Measurements from ENCODE around the gene ZFHX2.

The ZFHX2 gene

DNA sequence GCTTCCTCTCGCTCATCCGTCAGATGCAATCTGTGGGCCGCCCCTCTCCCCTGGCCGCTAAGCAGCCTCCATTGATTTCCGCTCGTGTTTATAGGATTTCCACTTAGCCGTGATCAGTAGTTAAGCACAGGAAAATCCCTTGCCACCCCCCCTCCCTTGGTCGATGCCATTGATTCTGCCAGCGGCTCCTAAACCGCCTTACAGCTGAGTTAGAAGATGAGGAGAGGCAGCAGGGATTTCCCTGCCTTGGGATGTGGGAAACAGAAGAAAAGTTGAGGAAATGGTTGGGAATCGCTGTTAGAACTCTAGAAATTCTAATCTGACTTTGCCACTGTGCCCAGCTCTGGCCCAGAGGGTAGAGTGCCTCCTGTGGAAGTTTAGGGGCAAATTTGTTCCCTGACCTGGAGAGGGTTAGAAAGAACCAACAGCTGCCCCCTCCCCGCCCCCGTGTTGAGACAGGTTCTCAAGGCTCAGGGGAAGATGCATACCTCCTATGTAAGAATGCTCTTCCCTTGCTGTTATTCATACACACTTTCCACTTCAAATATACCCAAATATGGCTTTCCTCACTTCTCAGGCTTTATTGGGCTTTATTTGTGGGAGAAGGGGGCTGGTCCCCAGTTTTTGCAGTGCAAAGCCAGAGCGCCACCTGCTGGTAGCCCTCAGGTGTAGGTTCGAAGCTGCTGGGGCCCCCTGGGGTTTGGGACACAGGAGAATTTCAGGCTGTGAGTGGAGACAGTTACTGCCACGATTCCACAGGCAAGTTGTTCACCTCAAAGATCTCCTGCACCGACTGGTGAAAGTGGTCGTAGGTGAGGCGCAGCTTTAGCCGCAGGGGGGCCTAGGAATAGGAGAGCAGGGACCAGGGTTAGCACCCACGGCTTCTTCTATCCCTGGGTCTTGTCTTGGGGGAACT lies 7.7 kb upstream of the ZFHX2 start:
- peak; percentile 5 for DNase-seq

DNA sequence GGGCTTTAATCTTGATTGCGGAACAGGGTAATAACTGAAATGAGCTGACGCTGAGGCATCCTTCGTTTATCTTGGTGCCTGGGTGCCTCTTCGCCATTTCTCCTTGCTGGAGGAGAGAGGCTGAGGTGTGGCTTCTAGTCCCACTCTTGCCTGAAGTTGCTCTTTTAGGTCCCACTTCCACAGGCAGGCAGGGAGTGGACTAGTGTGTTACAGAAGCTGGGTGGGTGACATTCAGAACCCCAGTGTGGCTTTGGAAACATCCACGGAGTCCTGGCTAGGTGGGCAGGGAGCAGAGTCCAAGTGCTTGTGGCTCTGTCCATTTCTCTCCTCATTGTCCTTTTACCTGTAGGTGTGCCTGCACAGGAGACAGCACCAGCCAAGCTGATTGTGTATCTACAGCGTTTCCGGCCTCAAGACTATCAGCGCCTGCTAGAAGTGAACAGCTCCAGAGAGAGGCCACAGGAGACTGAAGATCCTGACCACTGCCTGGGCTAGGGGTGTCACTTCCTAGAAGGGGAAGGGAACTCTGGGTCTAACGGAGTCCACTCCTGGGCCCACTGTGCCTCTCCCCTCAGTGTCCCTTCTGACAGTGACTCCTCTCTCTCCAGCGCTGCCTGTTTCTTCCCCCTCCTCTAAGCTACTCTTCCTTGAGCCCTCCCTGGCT lies 6.9 kb upstream of the ZFHX2 start:
- no peak for DNase-seq

DNA sequence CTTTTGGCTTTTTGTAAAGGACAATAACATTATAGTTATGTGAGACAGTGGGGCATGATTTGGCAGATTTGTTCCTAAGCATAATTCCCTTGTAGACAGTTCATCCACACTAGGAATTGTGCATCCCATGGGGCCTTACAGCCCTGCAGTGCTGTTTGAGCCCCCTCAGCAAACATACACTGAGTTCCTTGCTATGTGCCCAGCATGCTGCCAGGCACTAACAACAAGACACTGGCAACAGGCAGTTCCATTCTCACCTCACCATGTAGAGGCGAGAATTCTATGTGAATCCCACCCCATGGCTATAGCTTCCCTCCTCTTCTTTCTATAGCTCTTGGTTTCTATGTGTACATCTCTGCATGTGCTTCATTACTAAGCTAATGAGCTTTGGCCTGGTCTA lies 6.4 kb upstream of the ZFHX2 start:
- no peak for DNase-seq

DNA sequence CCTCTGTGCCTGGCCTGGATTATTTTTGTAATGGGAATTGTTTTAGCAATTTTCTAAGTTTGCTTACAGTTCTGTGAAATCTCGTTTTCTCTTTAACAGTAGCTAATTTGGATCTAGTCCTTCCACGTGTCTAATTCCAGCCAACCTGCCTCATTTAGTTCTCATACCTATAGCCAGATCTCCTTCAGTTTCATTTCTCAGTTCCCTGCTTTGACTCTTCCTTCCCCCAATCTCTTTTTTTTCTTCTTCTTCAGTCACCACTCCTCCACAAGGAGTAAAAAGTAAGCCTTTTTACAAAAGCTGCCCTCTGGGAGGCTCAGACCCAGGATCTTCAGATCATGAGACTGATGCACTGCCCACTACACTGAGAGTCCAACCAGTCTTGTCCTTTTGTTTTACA lies 6.0 kb upstream of the ZFHX2 start:
- no peak for DNase-seq

DNA sequence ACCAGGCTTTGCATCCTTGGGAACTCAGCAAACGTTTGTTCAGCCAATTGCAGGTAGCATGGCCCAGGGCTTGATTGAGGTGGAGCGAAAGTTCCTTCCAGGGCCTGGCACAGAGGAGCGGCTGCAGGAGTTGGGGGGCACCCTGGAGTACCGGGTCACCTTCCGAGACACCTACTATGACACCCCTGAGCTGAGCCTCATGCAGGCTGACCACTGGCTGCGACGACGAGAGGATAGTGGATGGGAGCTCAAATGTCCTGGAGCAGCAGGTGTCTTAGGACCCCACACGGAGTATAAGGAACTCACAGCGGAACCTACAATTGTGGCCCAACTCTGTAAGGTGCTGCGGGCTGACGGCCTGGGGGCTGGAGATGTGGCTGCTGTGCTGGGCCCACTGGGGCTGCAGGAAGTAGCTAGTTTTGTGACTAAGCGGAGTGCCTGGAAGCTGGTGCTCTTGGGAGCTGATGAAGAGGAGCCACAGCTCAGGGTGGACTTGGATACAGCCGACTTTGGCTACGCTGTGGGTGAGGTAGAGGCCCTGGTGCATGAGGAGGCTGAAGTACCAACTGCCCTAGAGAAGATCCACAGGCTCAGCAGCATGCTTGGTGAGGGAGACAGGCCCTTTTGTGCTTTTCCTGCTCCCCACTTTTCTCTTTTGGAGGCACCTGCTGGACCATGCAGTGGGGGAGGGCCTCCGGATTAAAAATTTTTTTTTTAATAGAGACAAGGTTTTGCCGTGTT lies 5.3 kb upstream of the ZFHX2 start:
- peak; percentile 23 for DNase-seq

DNA sequence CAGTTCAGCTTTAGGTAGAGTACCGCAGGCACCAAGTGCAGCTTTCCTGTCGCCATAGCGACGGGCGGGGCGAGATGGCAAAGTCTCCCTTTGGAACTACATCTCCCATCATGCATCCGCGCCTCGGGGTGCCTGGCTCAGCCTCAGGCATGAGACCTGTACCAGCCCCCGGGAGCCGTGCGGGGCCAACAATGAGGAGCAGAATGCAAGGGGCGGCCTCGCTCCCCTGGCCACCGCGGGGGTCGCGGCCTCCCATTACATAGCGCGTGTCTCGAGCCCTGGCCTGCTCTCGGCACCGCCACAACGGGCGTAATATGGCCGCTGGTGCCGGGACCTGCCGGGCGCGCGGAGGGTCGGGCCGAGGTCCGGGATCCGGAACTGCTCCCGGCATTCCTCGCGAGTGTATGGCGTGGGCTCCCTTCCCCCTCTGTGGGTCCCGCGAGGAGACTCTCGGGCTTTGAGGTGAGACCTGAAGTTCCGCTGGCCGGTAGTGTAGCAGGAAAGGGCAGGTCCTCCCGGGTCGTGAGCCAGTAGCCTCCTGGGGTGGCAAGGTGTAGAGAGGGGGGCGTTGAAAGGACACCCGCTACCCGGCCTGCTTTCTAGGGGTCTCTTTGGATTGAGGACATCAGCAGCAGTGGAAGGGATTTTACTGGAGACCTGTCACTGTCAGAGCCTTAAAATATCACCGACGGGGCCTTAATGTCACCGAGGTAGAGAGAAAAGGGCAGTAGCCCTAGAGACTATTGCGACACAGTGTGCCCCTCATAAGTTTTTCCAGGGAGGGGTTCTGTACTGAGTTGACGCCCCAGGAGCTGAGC lies 4.5 kb upstream of the ZFHX2 start, which contains the start of gene THTPA:
THTPA (plus strand) TSS at position 390 of the 818 bp plus-strand sequence. CDS start 487 bp downstream, outside the sequence.
- DNase-seq, result peak; percentile 75

DNA sequence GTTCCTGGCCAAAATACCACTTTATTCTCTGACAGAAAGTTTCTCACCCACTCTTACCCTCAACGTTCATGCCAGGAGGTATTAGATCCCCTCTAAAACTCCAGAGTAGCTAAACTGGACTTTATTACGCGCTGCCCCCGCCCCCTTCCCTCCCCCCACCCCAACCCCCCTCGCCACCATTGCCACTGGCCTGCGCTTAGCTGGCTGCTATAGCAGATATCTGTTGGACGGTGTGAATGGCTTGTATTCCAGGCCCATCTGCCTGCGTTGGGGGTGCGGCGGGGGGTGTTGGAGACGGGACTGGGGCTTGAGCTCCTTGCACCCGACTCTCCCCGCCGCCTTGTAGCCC lies 3.9 kb upstream of the ZFHX2 start:
- no peak for DNase-seq

DNA sequence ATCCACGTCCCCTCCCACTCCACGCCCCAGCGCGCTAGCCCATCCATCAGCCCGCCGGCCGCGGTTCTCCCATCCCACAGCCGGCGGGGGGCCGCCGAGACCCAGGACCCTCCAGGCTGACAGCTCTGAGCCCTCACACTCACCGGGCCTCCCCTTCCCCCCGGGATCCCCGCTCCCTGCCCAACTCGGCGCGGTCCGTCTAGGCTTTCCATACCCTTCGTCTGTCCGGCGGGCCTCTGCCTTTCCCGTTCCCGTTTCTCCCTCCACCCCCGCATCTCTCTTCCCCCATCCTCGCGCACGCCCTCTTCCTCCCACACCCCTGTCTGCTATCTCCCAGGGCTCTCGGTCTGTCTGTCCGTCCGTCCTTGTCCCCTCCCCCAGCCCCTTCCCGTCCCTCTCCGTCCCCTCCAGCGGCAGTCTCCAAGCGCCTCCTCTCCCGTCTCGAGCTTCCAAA lies 726 bp downstream of the ZFHX2 start:
- DNase-seq, result no peak

DNA sequence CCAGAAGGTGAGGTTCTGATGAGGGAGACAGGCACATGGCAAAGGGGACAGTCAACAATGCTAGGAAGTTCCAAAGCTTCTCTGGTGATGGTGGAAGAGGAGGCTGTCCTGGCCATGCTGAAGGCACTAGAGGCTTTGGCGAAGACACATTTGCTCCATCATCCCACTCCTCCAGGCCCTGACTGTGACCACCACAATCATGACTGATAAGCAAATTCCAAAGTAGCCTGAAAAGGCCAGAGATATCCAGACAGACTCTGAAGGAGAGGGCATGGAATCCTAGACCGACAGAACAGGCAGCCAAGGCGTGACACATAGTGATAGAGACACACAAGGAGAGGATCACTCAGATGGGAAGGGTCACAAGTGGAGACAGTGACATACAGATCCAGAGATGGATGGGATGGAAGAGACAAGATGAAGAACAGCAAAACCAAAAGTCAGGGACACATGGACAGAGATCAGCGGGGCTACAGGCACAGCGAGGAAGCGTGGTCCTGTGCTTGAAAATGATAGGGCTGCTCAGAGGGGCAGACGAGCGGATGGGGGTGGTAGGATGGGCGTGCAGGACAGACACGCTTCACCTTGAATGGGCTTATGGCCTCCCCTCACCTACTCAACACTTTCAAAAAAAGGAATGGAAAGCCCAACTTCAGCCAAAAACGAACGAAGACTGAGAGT lies 1.3 kb downstream of the ZFHX2 start:
- DNase-seq, result no peak

DNA sequence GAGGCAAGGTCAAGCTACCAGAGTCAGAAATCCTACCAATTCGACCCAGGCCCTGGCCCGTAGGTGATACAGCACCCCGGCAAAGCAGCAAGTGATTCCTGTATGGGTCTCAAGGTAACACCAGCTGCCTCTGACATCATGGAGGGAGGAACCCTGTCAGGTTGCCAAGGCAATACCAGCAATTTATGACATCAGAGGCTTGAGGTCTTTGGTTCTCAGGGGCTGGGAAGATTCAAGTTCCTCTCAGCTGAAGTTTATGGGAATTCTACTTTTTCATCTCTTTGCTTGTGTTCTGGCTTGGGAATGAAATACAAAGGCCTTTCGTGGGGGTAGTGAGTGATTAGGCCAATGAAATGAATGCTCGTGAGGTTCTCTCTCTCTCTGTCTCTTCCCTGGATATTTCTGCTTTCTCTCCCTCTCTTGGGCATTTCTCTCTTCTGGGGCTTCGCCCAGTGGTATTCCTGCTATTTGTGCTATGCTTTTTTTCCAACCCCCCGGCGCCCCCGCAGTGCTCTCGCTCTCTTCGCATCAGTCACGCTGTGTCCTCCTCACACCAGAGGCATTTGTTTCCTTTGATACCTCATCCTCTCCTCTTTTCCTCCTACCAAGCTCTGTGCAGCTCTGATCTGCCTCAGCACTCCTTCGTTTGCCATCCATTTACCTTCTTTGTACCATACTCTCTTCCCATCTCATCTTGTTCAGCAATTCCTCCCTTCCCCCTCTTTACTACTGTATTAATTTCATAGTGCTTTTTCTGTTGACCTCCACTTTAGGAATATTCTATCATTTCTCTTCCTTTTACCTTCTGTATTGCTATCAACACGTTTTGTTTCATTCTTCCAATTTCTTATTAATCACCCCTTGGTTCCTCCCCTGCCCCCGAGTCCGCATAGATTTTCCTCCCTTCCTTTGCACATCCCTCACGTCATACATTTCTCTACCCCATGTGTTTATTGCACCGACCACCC lies 2.9 kb downstream of the ZFHX2 start:
- no peak for DNase-seq

DNA sequence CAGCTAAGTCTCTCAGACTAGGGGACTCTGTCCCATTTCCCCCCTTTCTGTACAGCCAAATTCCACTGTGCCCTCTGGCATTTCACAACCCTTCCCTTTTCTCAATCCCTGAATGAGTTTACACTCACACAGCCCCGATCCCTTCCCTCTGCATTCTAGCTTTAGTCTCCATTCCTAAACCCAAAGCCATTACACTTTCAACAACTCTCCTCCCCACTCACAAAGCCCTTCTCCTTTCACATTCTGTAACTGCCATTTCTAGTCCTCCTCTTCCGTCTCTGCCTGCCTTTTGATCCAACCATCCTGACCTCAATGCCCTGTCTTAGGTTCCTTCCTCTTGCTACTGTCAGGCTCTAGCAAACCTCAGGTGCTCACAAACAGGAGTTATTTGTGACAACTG lies 3.6 kb downstream of the ZFHX2 start:
- DNase-seq, result no peak

DNA sequence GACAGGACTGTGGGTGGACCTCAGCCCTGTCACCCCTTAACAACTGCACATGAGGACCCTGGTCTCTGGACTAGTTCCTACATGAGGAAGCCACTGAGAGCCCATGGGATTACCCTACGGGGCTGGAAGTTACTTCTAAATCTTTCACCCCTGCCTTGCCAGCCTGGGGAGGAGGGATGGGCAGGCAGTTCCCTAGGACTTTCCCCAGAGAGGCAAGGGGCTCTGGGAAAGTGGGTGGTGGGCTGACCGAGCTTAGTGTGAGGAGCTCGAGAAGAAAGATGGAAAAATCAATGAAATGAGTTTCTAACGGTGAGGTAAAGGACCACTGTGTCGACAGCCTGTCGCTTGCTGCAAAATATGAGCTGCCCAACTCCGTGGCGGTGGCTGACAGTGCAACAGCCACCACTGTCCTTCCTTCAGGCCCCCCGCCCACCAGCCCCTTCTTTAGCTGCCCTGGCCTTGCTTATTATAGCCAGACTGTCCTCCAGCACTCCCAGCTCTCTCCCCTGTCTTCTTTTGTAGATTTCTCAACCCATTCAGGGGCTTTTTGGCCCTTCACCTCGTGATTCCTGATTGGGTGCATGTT lies 5.0 kb downstream of the ZFHX2 start:
- DNase-seq, result no peak

DNA sequence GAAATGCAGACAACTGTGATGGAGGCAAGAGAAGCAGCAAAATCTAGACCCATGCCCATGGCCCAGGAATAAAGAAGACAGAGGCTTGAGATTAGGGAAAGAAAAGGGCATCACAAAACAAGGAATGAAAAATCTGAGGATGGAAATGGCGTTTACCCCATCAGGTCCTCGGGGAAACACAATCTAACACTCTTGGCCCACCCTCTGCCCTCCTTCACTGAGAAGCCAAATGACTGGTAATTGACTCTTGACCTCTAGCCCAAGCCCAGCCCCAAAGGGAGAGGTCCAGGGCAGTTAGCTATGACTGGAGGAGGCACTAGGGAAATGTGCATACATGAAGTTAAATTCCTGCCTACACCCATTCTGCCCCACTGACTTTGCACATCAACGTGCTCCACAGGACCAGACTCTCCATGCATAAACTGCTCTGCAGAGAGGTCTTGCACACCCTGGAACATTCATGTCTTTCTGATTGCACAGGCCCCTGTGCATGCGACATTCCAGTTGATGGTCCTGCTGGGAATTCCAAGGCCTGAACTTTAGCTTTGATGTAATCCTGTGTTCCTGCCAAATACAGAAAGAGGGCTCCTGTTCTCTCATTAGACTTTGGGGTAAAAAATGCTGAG lies 5.7 kb downstream of the ZFHX2 start:
- no peak for DNase-seq

DNA sequence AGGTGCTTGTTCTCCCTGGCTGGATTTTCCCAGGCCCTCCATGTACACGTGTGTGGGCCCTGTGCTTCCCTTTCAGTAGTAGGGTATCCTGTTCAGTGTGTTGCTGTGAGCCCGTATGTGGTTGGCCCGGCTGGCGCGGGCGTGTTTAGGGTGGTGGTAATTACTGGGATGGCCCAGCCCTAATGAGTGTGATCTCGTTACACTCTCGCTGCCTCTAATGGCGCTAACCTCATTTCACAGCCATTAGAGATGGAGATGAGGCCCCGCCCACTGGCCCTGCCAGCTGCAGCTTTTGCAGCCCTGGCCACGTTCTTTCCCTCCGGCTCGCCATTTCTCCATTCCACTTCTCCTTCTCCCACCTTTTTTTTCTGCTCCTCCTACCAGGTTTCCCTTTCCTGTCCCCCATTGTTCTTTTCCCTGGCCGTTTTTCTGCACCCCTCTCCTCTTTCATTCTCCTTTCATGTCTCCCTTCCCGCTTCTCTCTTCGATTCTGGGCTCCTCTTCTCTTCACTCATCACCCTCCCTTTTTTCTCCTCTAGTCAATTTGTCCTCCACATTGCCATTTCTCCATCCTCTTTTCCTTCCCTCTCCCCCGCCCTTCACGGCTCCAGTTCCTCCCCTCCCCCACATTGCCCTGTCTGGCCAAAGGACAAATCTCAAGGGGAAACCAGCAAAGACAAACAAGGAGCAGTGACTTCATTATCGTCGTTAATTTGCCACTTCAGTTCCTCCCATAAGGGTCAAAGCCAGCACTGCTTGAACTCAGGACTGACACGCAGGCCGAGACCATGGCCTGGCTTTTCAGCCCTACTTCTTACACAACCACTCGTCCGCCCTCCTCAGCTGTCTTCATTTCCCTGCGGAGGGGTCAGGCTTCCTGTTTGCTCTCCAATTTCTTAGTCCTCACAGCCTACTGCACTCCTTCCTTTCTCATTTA lies 6.8 kb downstream of the ZFHX2 start:
- DNase-seq, result no peak

DNA sequence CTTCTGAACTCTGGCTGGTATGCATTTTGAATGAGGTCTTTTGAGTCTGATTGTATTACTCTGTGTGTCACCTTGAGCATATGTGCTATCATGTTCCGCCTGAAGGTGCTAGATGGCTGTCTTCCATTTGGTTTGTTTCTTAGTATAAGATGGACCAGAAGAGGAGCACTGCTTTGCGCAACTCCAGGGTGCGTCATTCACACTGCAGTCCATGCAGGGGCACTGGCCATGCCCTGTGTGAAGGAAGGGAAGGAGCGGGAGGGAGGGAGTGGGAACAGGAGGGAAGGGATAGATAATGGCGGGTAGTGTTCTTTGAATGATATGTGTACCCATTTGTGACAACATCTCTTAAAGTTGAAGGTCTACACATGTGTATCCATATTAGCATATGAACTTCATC lies 8.2 kb downstream of the ZFHX2 start:
- DNase-seq, result no peak

DNA sequence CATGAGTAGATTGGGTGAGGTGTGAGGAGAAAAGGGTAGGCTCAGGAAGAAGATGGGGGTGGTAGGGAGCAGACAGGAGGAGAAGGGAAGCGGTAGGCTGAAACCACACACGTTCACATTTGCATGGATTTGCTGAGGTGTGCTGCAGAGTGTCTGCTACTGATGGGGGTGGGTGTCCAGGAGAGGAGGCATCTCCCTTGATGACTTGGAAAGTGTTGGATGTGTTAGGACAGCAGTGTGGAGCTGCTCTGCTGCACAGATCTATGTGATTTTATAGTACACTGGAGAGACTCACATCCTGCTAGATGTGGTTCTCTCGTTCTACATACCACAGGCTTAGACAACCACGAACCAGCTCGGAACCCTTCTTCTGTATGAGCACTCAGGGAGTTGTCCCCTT lies 9.3 kb downstream of the ZFHX2 start:
- no peak for DNase-seq

DNA sequence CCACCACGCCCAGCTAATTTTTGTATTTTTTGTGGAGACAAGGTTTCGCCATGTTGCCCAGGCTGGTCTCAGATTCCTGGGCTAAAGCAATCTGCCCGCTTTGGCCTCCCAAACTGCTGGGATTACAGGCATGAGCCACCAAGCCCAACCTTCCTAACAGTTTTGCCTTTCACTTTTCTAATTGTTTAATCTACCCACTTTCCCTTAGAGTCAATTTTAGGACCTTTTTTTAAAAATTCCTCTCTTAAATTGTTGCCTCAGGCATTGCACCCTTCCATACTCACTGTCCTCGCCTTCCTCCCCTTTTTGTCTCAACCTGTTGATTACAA lies 11.5 kb downstream of the ZFHX2 start:
- no peak for DNase-seq

DNA sequence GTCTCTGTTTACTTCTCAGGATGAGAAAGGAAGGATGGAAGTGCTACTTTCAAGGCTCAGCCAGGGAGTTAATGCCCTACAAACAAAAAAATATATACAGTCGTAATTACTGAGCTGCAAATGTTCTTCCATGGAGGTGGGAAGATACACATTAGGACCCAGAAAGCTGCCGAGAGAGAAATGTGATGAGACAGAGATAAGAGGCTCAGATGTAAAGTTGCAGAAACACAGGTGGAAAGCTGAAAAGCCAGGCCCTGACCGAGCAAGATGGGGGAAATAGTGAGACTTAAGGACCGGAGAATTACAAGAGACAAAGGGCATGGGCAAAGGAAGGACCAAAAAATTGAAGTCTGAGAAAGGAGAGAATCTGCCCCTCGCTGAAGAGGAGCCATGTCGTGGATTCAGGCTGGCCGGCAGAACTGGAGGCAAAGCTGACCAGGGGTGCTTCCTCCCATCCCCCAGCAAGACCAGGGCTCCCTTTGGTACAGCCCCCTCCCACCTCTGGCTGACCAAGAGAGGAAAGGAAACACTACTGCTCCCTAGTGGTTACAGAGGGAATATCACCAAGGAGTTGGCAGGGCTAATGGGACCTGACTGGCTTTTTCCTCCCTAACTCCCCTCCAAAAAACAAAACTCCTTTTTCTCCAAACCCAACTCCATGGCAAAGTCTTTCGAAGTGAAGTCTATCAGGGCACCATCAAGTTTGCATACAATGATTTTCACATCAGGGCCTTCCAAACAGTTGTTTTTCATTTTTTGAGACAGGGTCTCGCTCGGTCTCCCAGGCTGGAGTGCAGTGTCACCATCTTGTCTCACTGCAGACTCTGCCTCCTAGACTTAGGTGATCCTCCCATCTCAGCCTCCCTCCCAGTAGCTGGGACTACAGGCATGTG lies 12.1 kb downstream of the ZFHX2 start:
- no peak for DNase-seq
